Measurements from ENCODE around the gene NFATC1.
A peak's percentile ranks its signal among the peaks of the same experiment; 100 is the strongest.

Gene NFATC1

GRCh38 chr18:79483971-79484491 is 88.3 kb downstream of the NFATC1 start:
- H3K27ac ChIP-seq, result no peak overlapping the region
- DNase-seq (ENCODE audit: low read depth, low spot score), result no peak

GRCh38 chr18:79484661-79485621 is 89.2 kb downstream of the NFATC1 start:
- H3K27ac ChIP-seq, result no peak overlapping the region
- no peak for DNase-seq (ENCODE audit: low read depth, low spot score)

- H3K27ac ChIP-seq, result no peak overlapping the region
- no peak for DNase-seq (ENCODE audit: low read depth, low spot score)
Observed at GRCh38 chr18:79485788-79486355, 90.1 kb downstream of the NFATC1 start.

- no peak for DNase-seq (ENCODE audit: low read depth, low spot score)
- no peak overlapping the region for H3K27ac ChIP-seq
Observed at GRCh38 chr18:79486356-79487182, 90.8 kb downstream of the NFATC1 start.

DNA sequence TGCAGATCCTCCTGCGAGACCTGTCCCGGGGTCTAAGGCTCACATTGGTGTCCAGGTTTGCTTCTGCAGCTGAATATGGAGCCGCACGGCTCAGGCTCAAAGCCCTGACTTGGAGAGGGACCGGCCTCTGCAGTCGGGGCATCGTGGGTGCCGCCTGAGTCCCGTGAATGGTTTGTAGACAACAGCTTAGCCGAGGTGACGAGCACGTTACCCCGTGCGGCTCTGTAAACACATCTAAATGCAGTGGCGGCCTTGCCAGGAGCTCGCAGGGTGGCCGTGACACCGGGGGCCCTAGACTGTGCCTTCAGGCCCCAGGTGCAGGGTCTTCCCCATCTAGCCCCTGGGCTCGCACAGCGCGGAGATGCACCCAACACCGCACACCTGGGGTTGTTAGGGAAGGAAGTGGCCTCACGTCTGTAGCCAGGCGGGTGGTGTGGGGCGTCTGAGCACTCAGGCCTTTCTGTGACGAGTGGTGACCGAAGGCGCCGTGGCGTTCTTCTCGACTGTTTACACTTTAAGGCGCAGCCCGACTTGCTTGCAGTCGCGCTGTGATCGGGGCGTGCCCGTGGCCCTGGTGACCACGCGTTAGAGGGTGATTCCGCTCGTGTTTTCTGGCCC is 91.6 kb downstream of the NFATC1 start:
- no peak overlapping the region for H3K27ac ChIP-seq
- no peak for DNase-seq (ENCODE audit: low read depth, low spot score)

DNA sequence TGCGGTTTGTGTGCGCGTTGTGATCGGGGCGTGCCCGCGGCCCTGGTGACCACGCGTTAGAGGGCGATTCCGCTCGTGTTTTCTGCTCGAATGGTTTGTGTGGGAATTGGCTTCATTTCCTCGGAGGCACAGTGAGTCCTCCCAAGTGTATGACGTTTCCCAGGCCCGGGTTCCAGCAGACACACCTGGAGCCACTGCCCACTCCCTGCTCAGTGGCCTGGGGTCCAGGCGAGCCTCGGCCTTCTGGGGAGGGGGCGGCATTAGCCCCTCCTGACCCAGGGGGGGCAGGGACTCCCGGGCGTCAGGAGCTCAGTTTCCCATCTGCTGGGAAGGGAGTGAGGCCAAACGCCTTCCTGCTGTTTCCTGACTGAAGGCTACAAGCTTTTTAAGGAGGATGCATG is 92.1 kb downstream of the NFATC1 start:
- no peak overlapping the region for H3K27ac ChIP-seq
- no peak for DNase-seq (ENCODE audit: low read depth, low spot score)

GRCh38 chr18:79488311-79489050 is 92.8 kb downstream of the NFATC1 start:
- no peak for DNase-seq (ENCODE audit: low read depth, low spot score)
- no peak overlapping the region for H3K27ac ChIP-seq

- H3K27ac ChIP-seq, result no peak overlapping the region
- no peak for DNase-seq (ENCODE audit: low read depth, low spot score)
Observed at GRCh38 chr18:79489051-79489898, 93.5 kb downstream of the NFATC1 start.

DNA sequence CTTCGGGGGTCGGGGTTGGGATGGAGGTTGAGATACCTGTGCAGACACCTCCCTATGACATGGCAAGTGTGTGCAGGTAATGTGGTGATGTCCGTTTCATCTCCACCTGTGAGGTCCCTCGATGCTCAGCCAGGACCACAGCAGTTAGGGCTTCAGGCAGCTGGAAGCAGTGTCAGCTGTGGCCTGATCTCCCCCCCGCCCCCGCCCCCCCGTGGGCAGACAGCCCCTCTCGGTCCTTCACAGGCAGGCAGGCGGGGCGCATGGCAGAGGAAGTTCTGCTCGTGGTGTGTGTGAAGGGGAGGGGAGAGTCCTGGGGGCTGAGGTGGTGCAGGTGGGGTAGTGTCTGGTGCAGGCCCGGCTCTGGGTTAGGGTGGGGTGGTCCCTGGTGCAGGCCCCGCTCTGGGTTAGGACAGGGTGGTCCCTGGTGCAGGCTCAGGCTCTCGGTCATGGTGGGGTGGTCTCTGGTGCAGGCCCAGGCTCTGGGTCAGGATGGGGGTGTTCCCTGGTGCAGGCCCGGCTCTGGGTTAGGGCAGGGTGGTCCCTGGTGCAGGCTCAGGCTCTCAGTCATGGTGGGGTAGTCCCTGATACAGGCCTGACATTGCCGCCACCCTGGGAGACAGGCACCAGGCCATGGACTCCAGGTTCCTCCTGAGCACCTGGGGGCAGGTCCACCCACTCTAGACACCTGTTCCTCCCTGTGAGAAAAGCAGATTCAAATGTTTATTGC is 94.3 kb downstream of the NFATC1 start:
- no peak for DNase-seq (ENCODE audit: low read depth, low spot score)
- H3K27ac ChIP-seq, result no peak overlapping the region

- no peak for DNase-seq (ENCODE audit: low read depth, low spot score)
- H3K27ac ChIP-seq, result no peak overlapping the region
Observed at GRCh38 chr18:79490626-79491041, 94.9 kb downstream of the NFATC1 start.

- no peak for DNase-seq (ENCODE audit: low read depth, low spot score)
Observed at GRCh38 chr18:79491081-79491551, 95.4 kb downstream of the NFATC1 start.

GRCh38 chr18:79493211-79493800 is 97.6 kb downstream of the NFATC1 start:
- no peak overlapping the region for H3K27ac ChIP-seq
- DNase-seq (ENCODE audit: low read depth, low spot score), result no peak

More at GRCh38 chr18:79491081-79491551, 95.4 kb downstream of the NFATC1 start:
- H3K27ac ChIP-seq, result no peak overlapping the region

DNA sequence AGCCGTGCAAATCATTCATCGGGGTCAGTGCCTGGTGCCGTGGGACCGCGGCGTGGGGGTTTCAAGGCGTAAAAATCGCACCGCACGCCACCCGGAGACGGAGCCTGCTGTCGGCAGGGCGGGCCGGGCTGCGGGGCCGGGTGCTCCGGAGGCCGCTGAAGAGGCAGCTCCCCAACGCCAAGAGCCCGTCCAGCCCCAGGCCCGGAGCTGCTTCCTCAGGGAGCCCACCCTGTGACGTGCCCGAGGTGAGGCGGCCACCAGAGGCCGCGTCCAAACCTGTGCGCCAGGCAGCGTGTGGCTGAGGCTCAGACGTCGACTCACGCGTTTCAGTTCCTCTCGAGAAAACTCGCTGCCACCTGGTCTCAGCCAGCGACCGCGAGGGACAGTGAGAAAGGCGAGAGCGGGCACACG is 98.1 kb downstream of the NFATC1 start:
- no peak for DNase-seq (ENCODE audit: low read depth, low spot score)
- H3K27ac ChIP-seq, result no peak overlapping the region

DNA sequence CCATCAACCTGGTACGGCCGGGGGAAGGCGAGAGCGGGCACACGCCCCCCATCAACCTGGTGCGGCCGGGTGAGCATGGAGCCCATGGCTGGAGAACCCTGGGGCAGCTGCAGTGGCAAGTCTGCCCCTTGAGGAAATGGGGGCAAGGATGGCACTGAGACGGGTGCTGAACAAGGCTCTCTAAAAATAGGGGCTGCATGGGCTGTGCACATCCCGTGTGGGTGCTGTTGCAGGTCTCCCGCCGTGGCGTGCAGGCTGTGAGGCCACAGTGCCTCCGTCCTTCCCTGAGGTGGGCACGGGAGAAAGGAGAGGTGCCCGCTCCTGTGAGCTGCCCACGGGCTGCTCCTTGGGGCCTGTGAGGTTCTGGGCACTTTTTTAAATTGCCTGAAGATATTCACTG is 99.2 kb downstream of the NFATC1 start:
- no peak for DNase-seq (ENCODE audit: low read depth, low spot score)
- H3K27ac ChIP-seq, result no peak overlapping the region

GRCh38 chr18:79495591-79496071 is 99.9 kb downstream of the NFATC1 start:
- no peak for DNase-seq (ENCODE audit: low read depth, low spot score)
- H3K27ac ChIP-seq, result no peak overlapping the region

DNA sequence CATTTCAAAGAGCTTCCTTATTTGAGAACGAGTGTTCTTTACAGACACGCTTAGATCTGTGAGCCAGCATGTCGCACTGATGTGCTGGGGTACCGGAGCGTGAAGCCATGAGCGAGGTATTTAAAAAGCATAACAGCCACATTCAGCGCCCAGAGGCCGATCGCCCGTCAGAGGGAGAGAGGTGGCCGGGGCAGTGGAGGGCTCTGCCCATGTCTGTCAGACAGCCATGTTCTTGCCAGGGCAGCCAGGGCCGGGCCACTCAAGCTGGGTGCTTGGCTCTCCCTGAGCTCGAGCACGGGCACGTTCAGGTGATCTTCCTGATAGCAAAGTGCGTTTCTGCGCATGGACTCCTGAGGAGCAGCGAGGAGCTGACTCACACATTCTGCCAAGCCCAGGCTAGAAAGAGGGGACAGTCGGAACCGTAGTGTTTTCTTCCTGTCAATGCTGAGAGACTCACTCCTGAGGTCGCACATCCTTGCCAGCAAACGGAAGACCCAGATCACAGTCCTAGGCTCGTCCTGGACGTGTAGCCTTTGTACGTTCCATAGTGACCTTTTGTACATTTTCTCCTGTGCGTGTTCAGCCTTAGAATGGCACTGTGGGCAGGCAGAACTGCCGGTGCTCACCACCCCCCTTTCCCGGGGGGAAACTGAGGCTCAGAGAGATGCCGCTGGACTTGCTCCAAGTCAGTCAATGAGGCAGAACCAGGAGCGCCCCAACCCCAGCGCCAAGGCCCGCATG is 100.7 kb downstream of the NFATC1 start:
- H3K27ac ChIP-seq, result no peak overlapping the region
- DNase-seq (ENCODE audit: low read depth, low spot score), result peak; percentile 12

Measured in epithelial cell of prostate (primary cell).